H1 (cell line): ENCODE results near the gene DLEC1.

Experiments used
- CREB1 ChIP-seq: IDR thresholded peaks from 2 replicates; pipeline ENCODE4 v1.6.1; 2012; ENCODE audit warnings: inconsistent platforms
- EP300 ChIP-seq, 2 experiments: IDR thresholded peaks; 1 replicate in 1 of 2; 2 replicates in 1 of 2; pipeline ENCODE4 v1.6.1; 2011 to 2012; ENCODE audit warnings: low read depth in 2 of 2, low read length in 2 of 2, mild to moderate bottlenecking in 2 of 2, borderline replicate concordance in 1 of 2, inconsistent platforms in 1 of 2, moderate library complexity in 1 of 2
- MAFK ChIP-seq: IDR thresholded peaks from 2 replicates; pipeline ENCODE4 v1.6.1; 2012; ENCODE audit warnings: low read depth, mild to moderate bottlenecking, improper control_type of control experiment, low read length
- POLR2A ChIP-seq, 2 experiments: IDR thresholded peaks; 1 replicate in 1 of 2; 2 replicates in 1 of 2; pipeline ENCODE4 v1.6.1; 2011; ENCODE audit warnings: low read depth in 2 of 2, low read length in 2 of 2, mild to moderate bottlenecking in 2 of 2; ENCODE audit errors: control extremely low read depth in 1 of 2
- POLR2AphosphoS5 ChIP-seq: IDR thresholded peaks from 2 replicates; pipeline ENCODE4 v1.6.1; 2011; ENCODE audit warnings: low read depth, low read length
- POU5F1 ChIP-seq: IDR thresholded peaks from 2 replicates; pipeline ENCODE4 v1.6.1; 2011; ENCODE audit warnings: low read depth, mild to moderate bottlenecking, low read length, moderate library complexity
- RAD21 ChIP-seq, 2 experiments: IDR thresholded peaks in 1 of 2; conservative IDR thresholded peaks in 1 of 2; 2 replicates each; pipeline ENCODE4 v1.6.1; 2011; ENCODE audit warnings: low read depth in 2 of 2, low read length in 2 of 2, improper control_type of control experiment in 1 of 2, inconsistent platforms in 1 of 2, mild to moderate bottlenecking in 1 of 2, moderate library complexity in 1 of 2
- SIN3A ChIP-seq, 2 experiments: IDR thresholded peaks in 1 of 2; conservative IDR thresholded peaks in 1 of 2; 2 replicates each; pipeline ENCODE4 v1.6.1; 2011 to 2012; ENCODE audit warnings: low read length in 2 of 2, improper control_type of control experiment in 1 of 2, low read depth in 1 of 2, mild to moderate bottlenecking in 1 of 2
- TAF1 ChIP-seq: IDR thresholded peaks from 2 replicates; pipeline ENCODE4 v1.6.1; 2011; ENCODE audit warnings: mild to moderate bottlenecking, low read depth, low read length
- TF ChIP-seq, protein P1 (sequence below), 3 experiments: IDR thresholded peaks; 1 replicate in 2 of 3; 2 replicates in 1 of 3; pipeline versions ENCODE4 v1.5.1 to v1.6.1; 2011; ENCODE audit warnings: low read length in 3 of 3, mild to moderate bottlenecking in 3 of 3, inconsistent platforms in 2 of 3, low read depth in 1 of 3, moderate library complexity in 1 of 3; ENCODE audit not compliant: insufficient read depth in 1 of 3; ENCODE audit errors: control extremely low read depth in 1 of 3
- TF ChIP-seq, protein P2 (sequence below): IDR thresholded peaks from 2 replicates; pipeline ENCODE4 v1.6.1; 2012; ENCODE audit warnings: inconsistent platforms

DNA sequence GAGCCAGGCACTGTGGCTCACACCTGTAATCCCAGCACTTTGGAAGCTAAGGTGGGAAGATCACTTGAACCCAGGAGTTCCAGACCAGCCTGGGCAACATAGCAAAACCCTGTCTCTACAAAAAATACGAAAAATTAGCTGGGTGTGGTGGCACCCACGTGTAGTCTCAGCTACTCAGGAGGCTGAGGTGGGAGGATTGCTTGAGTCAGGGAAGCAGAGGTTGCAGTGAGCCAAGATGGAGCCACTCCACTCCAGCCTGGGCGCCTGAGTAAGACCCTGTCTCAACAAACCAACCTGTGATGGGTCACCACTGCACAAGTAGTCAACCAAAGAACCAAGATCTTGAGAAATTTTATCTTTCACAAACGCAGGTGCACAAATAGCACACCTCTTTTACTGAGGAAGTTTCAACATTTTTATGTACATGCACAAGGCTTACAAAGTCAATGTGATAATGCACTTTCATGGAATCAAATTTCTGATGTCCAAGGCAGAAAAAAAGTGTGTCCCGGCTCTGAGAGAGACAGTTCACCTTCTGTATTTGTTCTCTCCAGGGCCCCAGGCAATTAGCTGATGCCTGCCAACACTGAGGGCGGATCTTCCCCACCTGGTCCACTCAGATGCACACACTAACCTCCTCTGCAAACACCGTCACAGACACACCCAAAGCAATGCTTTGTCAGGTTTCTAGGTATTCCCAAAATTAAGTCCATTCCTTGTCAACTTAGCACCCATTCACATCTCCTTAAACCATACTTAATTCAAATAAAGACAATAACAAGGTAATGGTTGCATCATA lies 85.5 kb downstream of the DLEC1 start:
- TF ChIP-seq, protein P1, sequence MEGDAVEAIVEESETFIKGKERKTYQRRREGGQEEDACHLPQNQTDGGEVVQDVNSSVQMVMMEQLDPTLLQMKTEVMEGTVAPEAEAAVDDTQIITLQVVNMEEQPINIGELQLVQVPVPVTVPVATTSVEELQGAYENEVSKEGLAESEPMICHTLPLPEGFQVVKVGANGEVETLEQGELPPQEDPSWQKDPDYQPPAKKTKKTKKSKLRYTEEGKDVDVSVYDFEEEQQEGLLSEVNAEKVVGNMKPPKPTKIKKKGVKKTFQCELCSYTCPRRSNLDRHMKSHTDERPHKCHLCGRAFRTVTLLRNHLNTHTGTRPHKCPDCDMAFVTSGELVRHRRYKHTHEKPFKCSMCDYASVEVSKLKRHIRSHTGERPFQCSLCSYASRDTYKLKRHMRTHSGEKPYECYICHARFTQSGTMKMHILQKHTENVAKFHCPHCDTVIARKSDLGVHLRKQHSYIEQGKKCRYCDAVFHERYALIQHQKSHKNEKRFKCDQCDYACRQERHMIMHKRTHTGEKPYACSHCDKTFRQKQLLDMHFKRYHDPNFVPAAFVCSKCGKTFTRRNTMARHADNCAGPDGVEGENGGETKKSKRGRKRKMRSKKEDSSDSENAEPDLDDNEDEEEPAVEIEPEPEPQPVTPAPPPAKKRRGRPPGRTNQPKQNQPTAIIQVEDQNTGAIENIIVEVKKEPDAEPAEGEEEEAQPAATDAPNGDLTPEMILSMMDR (IDR thresholded peaks at IDR 0.05; ENCODE audit: control extremely low read depth in 1 of 3, insufficient read depth in 1 of 3, low read depth in 1 of 3, low read length in 3 of 3) = no peak
- TF ChIP-seq RAD21 (IDR thresholded peaks at IDR 0.05 in 1 of 2, conservative IDR thresholded peaks at IDR 0.05 in 1 of 2; ENCODE audit: low read depth in 2 of 2, low read length in 2 of 2) (no peak), POLR2A (IDR thresholded peaks at IDR 0.05; ENCODE audit: control extremely low read depth in 1 of 2, low read depth in 2 of 2, low read length in 2 of 2) (no peak), SIN3A (conservative IDR thresholded peaks at IDR 0.05 in 1 of 2, IDR thresholded peaks at IDR 0.05 in 1 of 2; ENCODE audit: low read depth in 1 of 2, low read length in 2 of 2) (no peak), CREB1 (no peak), TAF1 (no peak), MAFK (no peak), EP300 (IDR thresholded peaks at IDR 0.05; ENCODE audit: borderline replicate concordance in 1 of 2, low read depth in 2 of 2, low read length in 2 of 2) (no peak), POU5F1 (no peak), POLR2AphosphoS5 (no peak)
- TF ChIP-seq, protein P2, sequence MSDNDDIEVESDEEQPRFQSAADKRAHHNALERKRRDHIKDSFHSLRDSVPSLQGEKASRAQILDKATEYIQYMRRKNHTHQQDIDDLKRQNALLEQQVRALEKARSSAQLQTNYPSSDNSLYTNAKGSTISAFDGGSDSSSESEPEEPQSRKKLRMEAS = no peak
